GM12801 (cell line): ENCODE measurements around the gene RTN3.
A peak's percentile ranks its signal among the peaks of the same experiment; 100 is the strongest.

Experiments
- CTCF ChIP-seq: IDR thresholded peaks from one replicate; pipeline ENCODE4 v1.5.1; 2011; ENCODE audit warnings: control low read depth; ENCODE audit not compliant: insufficient read length; ENCODE audit errors: extremely low read depth

Gene RTN3

DNA sequence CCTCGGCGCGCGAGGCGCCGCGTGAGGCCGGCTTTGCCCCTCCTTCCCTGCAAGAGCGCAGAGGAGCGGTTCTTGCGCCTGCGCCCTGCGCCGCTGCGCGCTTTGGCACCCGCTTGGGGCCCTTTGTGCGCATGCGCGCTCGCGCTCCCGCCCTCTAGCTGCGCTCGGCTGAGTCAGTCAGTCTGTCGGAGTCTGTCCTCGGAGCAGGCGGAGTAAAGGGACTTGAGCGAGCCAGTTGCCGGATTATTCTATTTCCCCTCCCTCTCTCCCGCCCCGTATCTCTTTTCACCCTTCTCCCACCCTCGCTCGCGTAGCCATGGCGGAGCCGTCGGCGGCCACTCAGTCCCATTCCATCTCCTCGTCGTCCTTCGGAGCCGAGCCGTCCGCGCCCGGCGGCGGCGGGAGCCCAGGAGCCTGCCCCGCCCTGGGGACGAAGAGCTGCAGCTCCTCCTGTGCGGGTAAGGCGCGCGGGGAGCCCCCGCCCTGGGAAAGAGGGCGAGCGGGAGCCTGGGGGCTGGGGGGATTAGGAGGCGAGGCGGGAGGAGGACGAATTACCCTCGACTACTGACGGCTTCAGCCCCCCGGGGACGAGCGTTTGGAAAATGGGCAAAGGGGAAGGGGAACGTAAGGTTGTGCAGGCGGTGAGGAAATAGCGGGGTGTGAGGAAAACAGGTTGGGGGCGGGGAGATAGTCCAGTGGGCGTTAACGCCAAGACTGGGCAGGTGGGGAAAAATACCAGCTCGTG, at the start of gene RTN3:
RTN3 (plus strand) TSS at position 180 of the 745 bp plus-strand sequence; CDS start at position 317, 137 bp downstream.
- TF ChIP-seq CTCF, result no peak

- peak; percentile 13 for TF ChIP-seq CTCF
Observed at GRCh38 chr11:63635762-63636465, 45.4 kb upstream of the RTN3 start.

- TF ChIP-seq CTCF, result no peak
Observed at GRCh38 chr11:63639199-63639832, 42.0 kb upstream of the RTN3 start.

DNA sequence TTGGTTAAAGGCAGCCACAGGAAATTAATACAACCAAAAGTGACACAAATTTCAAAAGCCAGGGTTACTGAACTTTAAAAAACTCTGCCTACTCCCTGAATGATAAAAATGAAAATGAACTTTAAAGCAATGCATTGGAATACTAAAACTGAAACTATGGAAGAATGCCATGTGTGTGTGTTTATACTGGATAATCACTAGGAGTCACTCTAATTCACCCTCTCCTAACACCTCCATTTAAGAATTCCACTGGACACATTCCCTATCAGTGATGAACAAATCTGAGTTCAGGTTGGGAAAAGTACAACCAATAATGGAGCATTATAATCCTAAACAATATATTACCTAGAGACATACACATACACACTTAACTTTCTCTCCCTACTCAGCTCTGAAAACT, 39.6 kb upstream of the RTN3 start:
- TF ChIP-seq CTCF, result no peak

DNA sequence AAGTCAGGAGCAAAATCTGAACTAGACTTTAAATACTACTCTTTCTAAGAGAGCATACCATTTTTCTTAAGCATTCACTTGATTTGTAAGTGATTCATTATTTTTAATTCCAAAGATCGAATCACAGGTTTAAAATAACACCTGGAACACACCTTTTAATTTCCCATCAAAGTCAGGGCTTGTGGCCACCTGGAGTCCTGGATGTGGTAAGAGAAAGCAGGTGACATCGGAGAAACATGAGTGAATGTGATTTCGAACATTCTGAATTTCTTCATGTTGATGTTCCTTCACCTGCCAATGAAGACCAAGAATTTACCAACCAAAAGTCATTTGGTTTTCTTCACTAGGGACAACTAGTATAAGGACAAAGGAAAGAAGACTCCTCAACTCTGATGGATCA, 38.1 kb upstream of the RTN3 start:
- no peak for TF ChIP-seq CTCF

DNA sequence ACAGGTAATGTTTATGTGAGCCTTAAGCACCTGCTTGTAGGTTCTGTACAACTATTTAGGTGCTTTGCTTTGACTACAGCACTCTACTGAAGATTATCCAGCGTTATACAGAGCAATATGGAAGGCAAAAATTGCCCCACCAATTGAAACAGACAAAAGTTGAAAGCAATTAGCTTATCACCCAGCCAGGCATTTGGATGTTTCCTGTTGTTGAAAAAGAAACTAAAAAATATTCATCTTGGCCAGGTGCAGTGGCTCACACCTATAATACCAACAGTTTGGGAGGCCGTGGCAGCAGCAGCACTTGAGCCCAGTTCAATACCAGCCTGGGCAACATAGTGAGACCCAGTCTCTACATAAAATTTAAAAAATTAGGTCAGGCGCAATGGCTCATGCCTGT, 28.6 kb upstream of the RTN3 start:
- no peak for TF ChIP-seq CTCF

DNA sequence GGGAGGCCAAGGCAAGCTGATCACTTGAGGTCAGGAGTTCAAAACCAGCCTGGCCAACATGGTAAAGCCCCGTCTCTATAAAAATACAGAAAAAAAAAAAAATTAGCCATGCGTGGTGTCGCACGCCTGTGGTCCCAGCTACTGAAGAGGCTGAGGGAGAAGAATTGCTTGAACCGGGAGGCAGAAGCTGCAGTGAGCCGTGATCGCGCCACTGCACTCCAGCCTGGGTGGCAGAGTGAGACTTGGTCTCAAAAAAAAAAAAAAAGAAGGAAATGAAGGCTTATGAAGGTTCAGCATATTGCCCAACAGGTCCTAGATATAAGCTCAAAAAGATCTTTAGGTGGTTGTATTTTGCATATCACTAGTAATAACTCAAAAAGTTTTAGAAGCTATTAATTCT, 20.3 kb upstream of the RTN3 start:
- no peak for TF ChIP-seq CTCF
